ENCODE data around the gene PCDHA11. TPM values are rescaled to one million over a fixed set of nuclear protein-coding genes. Genes with fewer than 3 reads are reported as not detected.

PCDHA11 gene, protein sequence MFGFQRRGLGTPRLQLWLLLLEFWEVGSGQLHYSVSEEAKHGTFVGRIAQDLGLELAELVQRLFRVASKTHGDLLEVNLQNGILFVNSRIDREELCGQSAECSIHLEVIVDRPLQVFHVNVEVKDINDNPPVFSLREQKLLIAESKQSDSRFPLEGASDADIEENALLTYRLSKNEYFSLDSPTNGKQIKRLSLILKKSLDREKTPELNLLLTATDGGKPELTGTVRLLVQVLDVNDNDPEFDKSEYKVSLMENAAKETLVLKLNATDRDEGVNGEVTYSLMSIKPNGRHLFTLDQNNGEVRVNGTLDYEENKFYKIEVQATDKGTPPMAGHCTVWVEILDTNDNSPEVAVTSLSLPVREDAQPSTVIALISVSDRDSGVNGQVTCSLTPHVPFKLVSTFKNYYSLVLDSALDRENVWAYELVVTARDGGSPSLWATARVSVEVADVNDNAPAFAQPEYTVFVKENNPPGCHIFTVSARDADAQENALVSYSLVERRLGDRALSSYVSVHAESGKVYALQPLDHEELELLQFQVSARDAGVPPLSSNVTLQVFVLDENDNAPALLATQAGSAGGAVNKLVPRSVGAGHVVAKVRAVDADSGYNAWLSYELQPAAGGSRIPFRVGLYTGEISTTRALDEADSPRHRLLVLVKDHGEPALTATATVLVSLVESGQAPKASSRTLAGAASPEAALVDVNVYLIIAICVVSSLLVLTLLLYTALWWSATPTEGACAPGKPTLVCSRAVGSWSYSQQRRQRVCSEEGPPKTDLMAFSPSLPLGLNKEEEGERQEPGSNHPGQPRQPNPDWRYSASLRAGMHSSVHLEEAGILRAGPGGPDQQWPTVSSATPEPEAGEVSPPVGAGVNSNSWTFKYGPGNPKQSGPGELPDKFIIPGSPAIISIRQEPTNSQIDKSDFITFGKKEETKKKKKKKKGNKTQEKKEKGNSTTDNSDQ
- total RNA-seq = 2.5 and 2.7 TPM in 2 replicates

DNA sequence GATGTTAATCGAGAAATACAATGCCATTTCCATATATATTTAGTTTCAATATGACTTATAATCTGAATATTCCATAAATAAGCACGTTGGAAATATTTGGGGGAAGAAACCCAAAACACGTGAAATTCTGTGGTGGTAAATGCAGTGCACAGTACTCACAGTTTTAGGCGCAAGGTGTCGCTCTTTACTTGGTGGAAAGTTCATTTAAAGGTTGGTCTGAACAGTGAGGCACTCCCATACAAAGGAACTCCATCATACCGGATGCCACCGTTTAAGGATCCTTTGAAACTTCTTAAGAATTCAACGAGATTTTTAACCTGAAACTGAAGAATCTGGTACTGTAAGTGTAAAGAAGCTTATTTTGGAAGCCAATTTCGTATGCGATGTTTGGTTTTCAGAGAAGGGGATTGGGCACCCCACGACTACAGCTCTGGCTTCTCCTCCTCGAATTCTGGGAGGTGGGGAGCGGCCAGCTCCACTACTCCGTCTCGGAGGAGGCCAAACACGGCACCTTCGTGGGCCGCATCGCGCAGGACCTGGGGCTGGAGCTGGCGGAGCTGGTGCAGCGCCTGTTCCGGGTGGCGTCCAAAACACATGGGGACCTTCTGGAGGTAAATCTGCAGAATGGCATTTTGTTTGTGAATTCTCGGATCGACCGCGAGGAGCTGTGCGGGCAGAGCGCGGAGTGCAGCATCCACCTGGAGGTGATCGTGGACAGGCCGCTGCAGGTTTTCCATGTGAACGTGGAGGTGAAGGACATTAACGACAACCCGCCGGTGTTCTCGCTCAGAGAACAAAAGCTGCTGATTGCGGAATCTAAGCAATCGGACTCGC, at the start of gene PCDHA11:
PCDHA11 (plus strand) TSS at position 237 of the 834 bp plus-strand sequence; CDS start at position 384, 147 bp downstream.

DNA sequence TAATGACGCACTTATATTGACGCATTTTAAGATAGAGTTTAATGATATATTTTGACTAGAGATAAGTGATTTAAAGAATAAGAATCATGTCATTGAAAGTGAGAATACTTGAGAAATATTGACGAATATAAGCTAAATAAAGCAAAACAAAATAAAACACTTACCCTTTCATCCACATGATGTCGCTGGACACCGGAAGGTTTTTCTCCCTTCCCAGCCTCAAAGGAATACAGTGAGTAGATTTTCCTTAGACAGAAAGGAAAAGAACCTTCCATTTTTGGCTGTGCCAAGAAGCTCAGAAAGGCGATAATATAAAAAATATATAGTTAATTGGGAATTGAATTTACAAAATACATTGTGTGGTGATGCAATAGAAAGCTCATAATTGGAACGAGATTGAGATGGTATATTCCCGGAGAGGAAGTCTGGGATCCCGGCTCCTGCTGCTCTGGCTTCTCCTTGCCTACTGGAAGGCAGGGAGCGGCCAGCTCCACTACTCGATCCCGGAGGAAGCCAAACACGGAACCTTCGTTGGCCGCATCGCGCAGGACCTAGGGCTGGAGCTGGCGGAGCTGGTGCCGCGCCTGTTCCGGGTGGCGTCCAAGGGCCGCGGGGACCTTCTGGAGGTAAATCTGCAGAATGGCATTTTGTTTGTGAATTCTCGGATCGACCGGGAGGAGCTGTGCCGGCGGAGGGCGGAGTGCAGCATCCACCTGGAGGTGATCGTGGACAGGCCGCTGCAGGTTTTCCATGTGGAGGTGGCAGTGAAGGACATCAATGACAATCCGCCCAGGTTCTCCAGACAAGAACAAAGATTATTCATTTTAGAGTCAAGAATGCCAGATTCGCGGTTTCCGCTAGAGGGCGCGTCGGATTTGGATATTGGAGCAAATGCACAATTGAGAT, 47.1 kb upstream of the PCDHA11 start, which contains the start of gene PCDHA5:
PCDHA5 (plus strand) TSS at position 239 of the 906 bp plus-strand sequence.

DNA sequence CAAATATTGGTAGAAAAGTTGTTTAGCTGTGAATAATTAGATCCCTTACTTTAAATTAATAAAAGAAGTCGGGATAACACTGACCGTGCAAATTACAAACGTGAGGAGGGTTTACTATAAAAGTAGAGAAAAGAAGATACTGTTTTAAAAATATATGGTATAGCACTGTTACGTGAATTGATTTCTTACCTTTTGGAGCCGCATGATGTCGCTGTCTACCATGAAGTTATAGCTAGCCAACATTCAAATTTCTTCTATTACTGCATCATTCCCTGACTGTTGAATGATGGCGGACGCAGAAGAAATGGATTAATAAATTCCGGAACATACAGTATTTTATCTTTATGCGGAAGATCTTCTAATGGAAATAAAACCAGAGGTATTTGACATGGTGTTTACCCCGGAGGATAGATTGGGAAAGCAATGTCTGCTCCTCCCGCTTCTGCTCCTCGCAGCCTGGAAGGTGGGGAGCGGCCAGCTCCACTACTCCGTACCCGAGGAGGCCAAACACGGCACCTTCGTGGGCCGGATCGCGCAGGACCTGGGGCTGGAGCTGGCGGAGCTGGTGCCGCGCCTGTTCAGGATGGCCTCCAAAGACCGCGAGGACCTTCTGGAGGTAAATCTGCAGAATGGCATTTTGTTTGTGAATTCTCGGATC, 40.9 kb upstream of the PCDHA11 start, which contains the start of gene PCDHA6:
PCDHA6 (plus strand) TSS at position 257 of the 658 bp plus-strand sequence; CDS start at position 389, 132 bp downstream.

DNA sequence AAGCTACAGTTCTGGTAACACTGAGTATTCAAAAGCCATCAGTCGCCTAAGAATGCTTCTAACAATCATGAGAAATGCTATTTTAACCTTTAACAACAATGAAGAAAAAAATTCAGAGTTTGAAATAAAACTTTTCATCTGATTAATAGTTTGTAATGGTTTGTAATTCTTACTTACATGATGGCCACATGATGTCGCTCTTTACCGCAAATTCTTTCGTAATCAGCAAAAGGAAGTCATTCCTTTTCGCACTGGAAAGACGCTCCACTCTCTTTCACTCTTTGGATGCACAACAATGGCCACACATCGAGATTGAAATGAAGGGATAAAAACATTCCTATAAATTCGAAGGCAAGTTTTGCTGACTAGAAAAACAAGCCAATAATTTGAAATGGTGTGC, 34.8 kb upstream of the PCDHA11 start, which contains the start of gene PCDHA7:
PCDHA7 (plus strand) TSS at position 277 of the 400 bp plus-strand sequence; CDS start at position 392, 115 bp downstream.

DNA sequence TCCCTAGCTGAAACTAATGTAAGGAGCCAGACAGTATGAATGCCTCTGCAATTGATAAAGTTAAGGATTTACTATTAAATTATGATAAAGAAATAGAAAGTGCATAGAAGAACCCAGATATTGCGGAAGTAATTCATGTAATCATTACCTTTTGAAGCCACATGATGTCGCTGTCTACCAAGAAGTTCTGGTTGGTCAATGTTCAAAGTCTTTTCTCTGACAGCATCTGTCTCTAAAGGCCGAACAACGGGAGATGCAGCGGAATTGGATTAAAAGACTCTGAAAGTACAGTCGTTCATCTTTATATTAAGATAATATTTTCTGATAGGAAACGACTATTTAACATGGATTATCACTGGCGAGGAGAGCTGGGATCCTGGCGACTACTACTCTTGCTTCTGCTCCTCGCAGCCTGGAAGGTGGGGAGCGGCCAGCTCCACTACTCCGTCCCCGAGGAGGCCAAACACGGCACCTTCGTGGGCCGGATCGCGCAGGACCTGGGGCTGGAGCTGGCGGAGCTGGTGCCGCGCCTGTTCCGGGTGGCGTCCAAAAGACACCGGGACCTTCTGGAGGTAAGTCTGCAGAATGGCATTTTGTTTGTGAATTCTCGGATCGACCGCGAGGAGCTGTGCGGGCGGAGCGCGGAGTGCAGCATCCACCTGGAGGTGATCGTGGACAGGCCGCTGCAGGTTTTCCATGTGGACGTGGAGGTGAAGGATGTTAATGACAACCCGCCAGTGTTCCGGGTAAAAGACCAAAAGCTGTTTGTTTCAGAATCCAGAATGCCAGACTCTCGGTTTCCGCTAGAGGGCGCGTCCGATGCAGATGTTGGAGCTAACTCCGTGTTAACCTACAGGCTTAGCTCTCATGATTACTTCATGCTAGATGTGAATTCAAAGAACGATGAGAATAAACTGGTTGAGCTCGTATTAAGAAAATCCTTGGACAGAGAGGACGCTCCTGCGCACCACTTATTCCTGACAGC, 27.5 kb upstream of the PCDHA11 start, which contains the start of gene PCDHA8:
PCDHA8 (plus strand) TSS at position 210 of the 985 bp plus-strand sequence; CDS start at position 345, 135 bp downstream.

DNA sequence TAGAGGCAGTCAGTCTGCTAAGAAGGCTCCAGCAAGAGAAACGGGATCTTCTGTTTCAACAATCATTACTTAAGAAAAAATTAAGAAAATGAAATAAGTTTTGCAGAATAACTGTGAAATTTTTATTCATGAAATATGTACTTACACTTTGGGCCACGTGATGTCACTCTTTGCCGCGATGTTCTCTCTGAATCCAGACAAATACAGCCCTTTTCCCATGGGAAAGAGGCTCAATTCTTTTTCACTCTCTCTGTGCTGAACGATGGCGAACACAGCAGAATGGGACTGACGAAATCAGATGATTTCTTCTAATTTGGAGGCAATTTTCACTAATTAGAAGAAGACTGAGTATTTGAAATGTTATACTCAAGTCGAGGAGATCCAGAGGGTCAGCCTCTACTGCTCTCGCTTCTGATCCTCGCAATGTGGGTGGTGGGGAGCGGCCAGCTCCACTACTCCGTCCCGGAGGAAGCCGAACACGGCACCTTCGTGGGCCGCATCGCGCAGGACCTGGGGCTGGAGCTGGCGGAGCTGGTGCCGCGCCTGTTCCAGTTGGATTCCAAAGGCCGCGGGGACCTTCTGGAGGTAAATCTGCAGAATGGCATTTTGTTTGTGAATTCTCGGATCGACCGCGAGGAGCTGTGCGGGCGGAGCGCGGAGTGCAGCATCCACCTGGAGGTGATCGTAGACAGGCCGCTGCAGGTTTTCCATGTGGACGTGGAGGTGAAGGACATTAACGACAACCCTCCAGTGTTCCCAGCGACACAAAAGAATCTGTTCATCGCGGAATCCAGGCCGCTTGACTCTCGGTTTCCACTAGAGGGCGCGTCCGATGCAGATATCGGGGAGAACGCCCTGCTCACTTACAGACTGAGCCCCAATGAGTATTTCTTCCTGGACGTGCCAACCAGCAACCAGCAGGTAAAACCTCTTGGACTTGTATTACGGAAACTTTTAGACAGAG, 20.3 kb upstream of the PCDHA11 start, which contains the start of gene PCDHA9:
PCDHA9 (plus strand) TSS at position 244 of the 964 bp plus-strand sequence; CDS start at position 358, 114 bp downstream.

DNA sequence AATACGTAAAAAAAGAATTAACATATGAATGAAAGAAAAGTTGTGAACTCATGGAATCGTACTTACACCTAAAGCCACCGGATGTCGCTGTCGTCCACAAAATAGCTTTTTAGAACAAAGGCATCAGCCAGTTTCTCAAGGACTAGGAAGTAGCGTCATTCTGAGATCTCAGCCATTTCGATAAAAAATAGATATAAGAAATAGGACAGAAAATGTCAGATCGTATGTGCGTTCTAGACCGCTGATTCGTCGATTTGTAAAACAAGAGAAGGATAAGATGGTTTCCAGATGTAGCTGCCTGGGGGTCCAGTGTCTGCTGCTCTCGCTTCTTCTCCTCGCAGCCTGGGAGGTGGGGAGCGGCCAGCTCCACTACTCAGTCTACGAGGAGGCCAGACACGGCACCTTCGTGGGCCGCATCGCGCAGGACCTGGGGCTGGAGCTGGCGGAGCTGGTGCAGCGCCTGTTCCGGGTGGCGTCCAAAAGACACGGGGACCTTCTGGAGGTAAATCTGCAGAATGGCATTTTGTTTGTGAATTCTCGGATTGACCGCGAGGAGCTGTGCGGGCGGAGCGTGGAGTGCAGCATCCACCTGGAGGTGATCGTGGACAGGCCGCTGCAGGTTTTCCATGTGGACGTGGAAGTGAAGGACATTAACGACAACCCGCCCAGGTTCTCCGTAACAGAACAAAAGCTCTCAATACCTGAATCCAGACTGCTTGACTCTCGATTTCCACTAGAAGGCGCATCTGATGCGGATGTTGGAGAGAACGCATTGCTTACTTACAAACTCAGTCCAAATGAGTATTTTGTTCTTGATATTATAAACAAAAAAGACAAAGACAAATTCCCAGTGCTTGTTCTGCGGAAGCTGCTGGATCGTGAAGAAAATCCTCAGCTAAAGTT, 12.7 kb upstream of the PCDHA11 start, which contains the start of gene PCDHA10:
PCDHA10 (plus strand) TSS at position 126 of the 903 bp plus-strand sequence; CDS start at position 278, 152 bp downstream.

DNA sequence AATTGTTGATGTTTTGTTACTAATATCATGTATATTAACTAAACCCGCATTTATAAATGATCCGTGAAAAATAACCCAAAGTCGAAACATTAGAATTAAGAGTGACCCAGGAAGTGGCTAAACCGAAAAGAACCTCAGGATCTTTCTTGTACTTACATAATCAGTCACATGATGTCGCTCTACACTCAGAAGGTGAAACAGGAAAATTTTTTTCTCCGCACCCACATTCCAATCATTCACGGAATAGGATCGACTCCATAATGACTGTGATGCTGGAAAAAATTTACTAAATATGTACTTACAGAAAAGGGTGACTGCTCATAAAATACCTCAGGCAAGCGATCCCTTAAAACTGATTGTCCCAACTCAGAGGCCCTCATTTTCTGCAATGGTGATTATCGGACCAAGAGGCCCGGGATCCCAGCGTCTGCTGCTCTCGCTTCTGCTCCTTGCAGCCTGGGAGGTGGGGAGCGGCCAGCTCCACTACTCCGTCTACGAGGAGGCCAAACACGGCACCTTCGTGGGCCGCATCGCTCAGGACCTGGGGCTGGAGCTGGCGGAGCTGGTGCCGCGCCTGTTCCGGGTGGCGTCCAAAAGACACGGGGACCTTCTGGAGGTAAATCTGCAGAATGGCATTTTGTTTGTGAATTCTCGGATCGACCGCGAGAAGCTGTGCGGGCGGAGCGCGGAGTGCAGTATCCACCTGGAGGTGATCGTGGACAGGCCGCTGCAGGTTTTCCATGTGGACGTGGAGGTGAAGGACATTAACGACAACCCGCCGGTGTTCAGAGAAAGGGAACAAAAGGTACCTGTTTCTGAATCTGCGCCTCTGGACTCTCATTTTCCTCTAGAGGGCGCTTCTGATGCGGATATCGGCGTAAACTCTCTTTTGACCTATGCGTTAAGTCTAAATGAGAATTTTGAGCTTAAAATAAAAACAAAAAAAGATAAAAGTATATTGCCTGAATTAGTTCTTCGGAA, 6.6 kb downstream of the PCDHA11 start, which contains the start of gene PCDHA12:
PCDHA12 (plus strand) TSS at position 224 of the 981 bp plus-strand sequence; CDS start at position 389, 165 bp downstream.

DNA sequence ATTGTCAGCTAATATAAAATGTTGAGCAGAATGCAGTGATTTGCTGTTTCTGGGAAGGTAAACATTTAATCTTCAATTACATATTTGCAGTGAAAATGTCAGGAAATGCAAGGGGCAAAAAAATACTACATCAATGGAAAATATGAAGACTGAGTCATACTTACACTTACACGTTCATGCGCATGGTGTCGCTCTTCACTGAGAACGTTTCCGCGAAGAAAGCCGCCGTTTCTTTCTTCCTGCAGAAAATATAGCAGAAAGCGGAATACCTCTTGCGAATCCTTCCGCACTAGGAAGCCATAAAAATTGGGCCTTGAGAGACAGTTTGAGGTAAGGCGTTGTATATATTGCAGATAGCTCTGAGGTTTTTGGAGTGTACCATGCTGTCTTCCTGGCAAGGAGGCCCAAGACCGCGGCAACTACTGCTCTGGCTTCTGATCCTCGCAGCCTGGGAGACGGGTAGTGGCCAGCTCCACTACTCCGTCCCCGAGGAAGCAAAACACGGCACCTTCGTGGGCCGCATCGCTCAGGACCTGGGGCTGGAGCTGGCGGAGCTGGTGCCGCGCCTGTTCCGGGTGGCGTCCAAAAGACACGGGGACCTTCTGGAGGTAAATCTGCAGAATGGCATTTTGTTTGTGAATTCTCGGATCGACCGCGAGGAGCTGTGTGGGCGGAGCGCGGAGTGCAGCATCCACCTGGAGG, 13.3 kb downstream of the PCDHA11 start, which contains the start of gene PCDHA13:
PCDHA13 (plus strand) TSS at position 236 of the 702 bp plus-strand sequence; CDS start at position 381, 145 bp downstream.

Other genes with a start within 250 kb of the PCDHA11 start
- 1.4 and 6.6 TPM in 2 replicates for gene CD14, start 235.8 kb upstream of the PCDHA11 start, total RNA-seq
- gene TMCO6, start 229.5 kb upstream of the PCDHA11 start, total RNA-seq = 10.6 and 12.5 TPM in 2 replicates
- 17.5 and 26.7 TPM in 2 replicates for gene NDUFA2, start 221.3 kb upstream of the PCDHA11 start, total RNA-seq
- gene IK, start 221.1 kb upstream of the PCDHA11 start, total RNA-seq = 70.4 and 100 TPM in 2 replicates
- gene WDR55, start 204.1 kb upstream of the PCDHA11 start, total RNA-seq = 30.7 and 33.2 TPM in 2 replicates
- 0.34 and 0.36 TPM in 2 replicates for gene DND1, start 195.4 kb upstream of the PCDHA11 start, total RNA-seq
- gene HARS1, start 177.6 kb upstream of the PCDHA11 start, total RNA-seq = 45.5 and 62.6 TPM in 2 replicates
- gene HARS2, start 177.5 kb upstream of the PCDHA11 start, total RNA-seq = 24.3 and 33.7 TPM in 2 replicates
- gene ZMAT2, start 168.5 kb upstream of the PCDHA11 start, total RNA-seq = 66.2 and 67.0 TPM in 2 replicates
- gene PCDHA1, start 82.8 kb upstream of the PCDHA11 start, total RNA-seq = under 0.01 TPM in 1 of 2 replicates, not detected in the other
- under 0.01 TPM in 1 of 2 replicates, not detected in the other for gene PCDHA2, start 74.1 kb upstream of the PCDHA11 start, total RNA-seq
- 0.57 TPM in 1 of 2 replicates, not detected in the other for gene PCDHA3, start 67.9 kb upstream of the PCDHA11 start, total RNA-seq
- gene PCDHA4, start 61.9 kb upstream of the PCDHA11 start, total RNA-seq = 0.34 and 2.3 TPM in 2 replicates
- 0.21 TPM in 1 of 2 replicates, not detected in the other for gene PCDHA5, start 47.3 kb upstream of the PCDHA11 start, total RNA-seq
- under 0.01 and 0.85 TPM in 2 replicates for gene PCDHA6, start 41.0 kb upstream of the PCDHA11 start, total RNA-seq
- under 0.01 and 0.64 TPM in 2 replicates for gene PCDHA7, start 34.7 kb upstream of the PCDHA11 start, total RNA-seq
- gene PCDHA8, start 27.8 kb upstream of the PCDHA11 start, total RNA-seq = 0.21 TPM in 1 of 2 replicates, not detected in the other
- gene PCDHA9, start 20.6 kb upstream of the PCDHA11 start, total RNA-seq = under 0.01 and 0.43 TPM in 2 replicates
- gene PCDHA10, start 13.1 kb upstream of the PCDHA11 start, total RNA-seq = under 0.01 and 1.6 TPM in 2 replicates
- under 0.01 and 3.8 TPM in 2 replicates for gene PCDHA12, start 6.4 kb downstream of the PCDHA11 start, total RNA-seq
- under 0.01 and 2.6 TPM in 2 replicates for gene PCDHA13, start 13.2 kb downstream of the PCDHA11 start, total RNA-seq
- 1.4 and 6.9 TPM in 2 replicates for gene PCDHAC1, start 57.3 kb downstream of the PCDHA11 start, total RNA-seq
- gene PCDHAC2, start 97.5 kb downstream of the PCDHA11 start, total RNA-seq = 16.7 and 25.5 TPM in 2 replicates
- not detected in 2 replicates for gene PCDHB1, start 182.4 kb downstream of the PCDHA11 start, total RNA-seq
- gene PCDHB2, start 225.7 kb downstream of the PCDHA11 start, total RNA-seq = 0.34 and 4.1 TPM in 2 replicates
- gene PCDHB3, start 231.5 kb downstream of the PCDHA11 start, total RNA-seq = under 0.01 and 0.57 TPM in 2 replicates